Measurements from ENCODE around the gene BMP7.

The BMP7 gene

DNA sequence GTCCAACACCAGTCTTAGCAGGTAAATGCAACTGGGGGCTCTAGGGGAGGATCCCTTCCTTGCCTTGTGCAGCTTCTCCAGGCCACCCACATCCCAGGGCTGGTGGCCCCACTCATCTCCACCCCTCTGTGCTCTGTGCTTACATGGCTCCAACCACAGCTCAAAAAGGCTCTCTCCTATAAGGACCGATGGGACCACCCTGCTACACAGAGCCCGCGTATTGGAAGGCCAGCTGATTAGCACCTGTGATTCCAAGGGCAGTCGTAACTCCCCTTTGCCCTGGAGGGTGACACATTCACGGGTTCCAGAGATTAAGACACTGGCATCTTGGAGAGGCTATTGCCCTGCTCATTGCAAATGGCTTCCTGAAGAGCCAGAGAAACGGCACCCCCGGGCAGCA lies 84.8 kb downstream of the BMP7 start:
- TF ChIP-seq, protein P1, sequence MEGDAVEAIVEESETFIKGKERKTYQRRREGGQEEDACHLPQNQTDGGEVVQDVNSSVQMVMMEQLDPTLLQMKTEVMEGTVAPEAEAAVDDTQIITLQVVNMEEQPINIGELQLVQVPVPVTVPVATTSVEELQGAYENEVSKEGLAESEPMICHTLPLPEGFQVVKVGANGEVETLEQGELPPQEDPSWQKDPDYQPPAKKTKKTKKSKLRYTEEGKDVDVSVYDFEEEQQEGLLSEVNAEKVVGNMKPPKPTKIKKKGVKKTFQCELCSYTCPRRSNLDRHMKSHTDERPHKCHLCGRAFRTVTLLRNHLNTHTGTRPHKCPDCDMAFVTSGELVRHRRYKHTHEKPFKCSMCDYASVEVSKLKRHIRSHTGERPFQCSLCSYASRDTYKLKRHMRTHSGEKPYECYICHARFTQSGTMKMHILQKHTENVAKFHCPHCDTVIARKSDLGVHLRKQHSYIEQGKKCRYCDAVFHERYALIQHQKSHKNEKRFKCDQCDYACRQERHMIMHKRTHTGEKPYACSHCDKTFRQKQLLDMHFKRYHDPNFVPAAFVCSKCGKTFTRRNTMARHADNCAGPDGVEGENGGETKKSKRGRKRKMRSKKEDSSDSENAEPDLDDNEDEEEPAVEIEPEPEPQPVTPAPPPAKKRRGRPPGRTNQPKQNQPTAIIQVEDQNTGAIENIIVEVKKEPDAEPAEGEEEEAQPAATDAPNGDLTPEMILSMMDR (IDR thresholded peaks at IDR 0.05; ENCODE audit: unreplicated experiment in 3 of 3) = no peak
- peaks cover 13% of the 10 kb centered on the region for H3K36me3 Mint-ChIP-seq (ENCODE audit: low read depth)

DNA sequence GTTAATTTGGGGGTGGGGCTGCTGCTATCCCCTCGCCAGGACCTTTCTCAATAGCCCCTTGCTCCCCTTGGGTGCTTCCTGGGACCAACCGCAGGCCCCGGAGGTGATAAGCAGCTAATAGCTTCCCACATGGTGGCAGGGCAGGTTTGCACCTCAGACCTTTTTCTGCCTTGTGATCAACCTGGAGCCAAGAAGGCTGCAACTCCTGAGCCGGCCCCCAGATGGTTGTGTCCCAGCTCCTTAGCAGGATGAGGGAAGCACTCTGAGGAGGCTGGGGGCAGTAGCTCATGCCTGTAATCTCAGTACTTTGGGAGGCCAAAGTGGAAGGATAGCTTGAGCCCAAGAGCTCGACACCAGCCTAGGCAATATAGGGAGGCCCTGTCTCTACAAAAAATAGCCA lies 85.5 kb downstream of the BMP7 start:
- no peak overlapping the region for H3K27ac Mint-ChIP-seq
- peaks cover 5% of the 10 kb centered on the region for H3K4me1 Mint-ChIP-seq

More for the DNA sequence above, 84.8 kb downstream of the BMP7 start:
- Mint-ChIP-seq H3K27ac (no peak overlapping the region), H3K9me3 (no peaks in the 10 kb centered on the region), H3K27me3 (ENCODE audit: low read depth) (peaks cover 19% of the 10 kb centered on the region), H3K4me3 (no peak overlapping the region), H3K4me1 (peaks cover 5% of the 10 kb centered on the region)

DNA sequence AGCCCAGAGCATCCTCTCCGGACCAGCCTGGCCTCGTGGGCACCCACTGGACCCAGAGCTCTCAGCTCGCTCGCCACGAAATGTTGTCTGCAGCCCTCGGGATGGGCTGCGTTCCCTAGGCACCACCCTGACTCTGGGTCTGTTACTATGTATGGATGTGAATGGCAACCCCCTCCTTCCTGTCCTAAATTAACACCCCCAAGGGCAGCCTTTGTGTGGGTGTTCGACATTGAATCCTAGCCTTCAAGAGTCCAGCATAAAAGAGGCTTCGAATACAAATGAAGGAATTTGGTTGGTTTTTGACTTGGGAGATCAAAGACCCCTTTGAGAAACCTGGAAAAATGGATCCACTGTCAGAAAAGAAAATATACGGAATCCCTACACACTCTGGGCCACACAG lies 86.1 kb downstream of the BMP7 start:
- Mint-ChIP-seq H3K9me3 (no peaks in the 10 kb centered on the region), H3K4me1 (peaks cover 5% of the 10 kb centered on the region), H3K27me3 (ENCODE audit: low read depth) (peaks cover 20% of the 10 kb centered on the region), H3K27ac (no peak overlapping the region), H3K36me3 (ENCODE audit: low read depth) (peaks cover 20% of the 10 kb centered on the region), H3K4me3 (no peak overlapping the region)
- TF ChIP-seq, protein P1 (IDR thresholded peaks at IDR 0.05; ENCODE audit: unreplicated experiment in 3 of 3) = no peak

More for the DNA sequence above, 85.5 kb downstream of the BMP7 start:
- Mint-ChIP-seq H3K9me3 (no peaks in the 10 kb centered on the region), H3K4me3 (no peak overlapping the region), H3K27me3 (ENCODE audit: low read depth) (peaks cover 19% of the 10 kb centered on the region), H3K36me3 (ENCODE audit: low read depth) (peaks cover 15% of the 10 kb centered on the region)
- TF ChIP-seq, protein P1 (IDR thresholded peaks at IDR 0.05; ENCODE audit: unreplicated experiment in 3 of 3) = no peak

DNA sequence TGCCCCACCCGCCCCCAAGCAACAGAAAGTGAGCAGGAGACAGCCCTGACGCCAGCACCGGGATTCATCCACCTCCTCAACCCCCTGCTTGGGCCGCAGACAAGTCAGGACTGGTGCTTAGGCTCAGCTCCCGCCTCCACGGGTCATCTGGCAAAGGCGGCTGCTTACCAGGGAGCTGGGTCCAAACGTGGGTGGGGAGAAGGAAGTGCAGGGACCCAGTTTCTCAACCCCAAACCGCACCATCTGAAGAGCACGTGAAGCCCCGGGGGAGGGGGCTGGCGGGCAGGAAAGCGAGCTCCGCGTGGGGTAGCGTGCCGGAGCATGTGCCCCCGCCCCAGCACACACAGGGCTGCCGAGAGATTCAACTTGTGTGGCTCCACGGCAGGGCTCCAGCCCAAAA lies 87.2 kb downstream of the BMP7 start:
- Mint-ChIP-seq H3K4me1 (peaks cover 5% of the 10 kb centered on the region), H3K27me3 (ENCODE audit: low read depth) (peaks cover 23% of the 10 kb centered on the region), H3K27ac (no peak overlapping the region), H3K36me3 (ENCODE audit: low read depth) (peaks cover 22% of the 10 kb centered on the region), H3K4me3 (no peak overlapping the region), H3K9me3 (no peaks in the 10 kb centered on the region)
- TF ChIP-seq, protein P1 (IDR thresholded peaks at IDR 0.05; ENCODE audit: unreplicated experiment in 3 of 3) = no peak

DNA sequence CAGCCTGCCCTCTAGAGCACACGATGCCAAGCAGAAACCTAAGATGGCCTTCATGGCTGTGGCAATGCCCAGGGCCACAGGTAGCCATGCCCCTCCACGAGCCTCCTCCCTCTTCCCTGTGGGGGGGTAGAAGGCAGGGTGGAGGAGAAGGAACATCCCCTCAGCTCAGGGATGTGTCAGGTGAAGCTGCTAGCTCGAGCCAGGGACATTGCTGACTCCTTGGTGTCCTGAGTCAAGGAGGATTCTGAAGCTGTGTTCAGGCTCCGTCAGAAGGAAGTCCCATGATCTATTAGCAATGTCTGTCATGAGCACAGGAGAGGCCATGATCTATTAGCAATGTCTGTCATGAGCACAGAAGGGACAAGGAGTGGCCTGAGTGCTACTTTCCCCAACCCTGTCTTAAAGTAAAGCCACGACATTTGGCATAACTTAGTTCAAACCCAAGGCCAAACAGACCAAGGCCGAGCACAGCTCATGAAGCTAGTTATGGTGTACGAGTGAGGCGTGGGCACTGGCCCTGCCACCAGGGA lies 87.8 kb downstream of the BMP7 start:
- H3K27ac Mint-ChIP-seq = no peak overlapping the region
- H3K9me3 Mint-ChIP-seq = no peaks in the 10 kb centered on the region
- H3K36me3 Mint-ChIP-seq (ENCODE audit: low read depth) = peaks cover 26% of the 10 kb centered on the region
- TF ChIP-seq, protein P1 (IDR thresholded peaks at IDR 0.05; ENCODE audit: unreplicated experiment in 3 of 3) = no peak
- peaks cover 24% of the 10 kb centered on the region for H3K27me3 Mint-ChIP-seq (ENCODE audit: low read depth)
- peaks cover 5% of the 10 kb centered on the region for H3K4me1 Mint-ChIP-seq
- no peak overlapping the region for H3K4me3 Mint-ChIP-seq

DNA sequence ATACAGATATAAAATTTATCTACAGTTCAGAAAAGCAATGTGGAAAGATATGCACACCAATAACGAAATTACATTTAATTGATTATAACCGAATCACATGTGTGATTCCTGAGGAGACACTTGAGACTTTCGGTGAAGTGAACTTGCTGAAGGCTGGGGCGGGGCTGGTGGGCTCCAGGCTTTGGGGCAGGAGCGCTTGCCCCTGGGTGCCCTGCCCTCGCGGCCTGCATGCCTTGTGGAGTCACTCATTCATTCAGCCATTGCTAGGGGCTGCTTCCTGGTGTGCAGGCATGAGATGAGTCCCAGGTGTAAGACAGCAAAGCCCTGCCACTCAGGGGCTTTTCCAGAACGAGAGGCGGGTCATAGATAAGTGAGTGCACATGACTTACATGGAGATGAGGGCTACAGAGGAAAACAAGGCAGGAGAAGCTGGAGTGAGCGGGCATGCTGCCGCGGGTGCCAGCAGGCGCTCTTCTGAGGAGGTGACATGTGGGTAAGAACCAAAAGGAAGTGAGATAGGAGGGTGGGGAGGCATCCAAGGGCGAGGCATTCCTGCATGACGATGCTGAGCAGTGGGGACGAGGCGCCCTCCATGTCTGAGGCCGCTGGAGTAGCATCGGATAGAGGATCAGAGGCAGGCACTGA lies 88.7 kb downstream of the BMP7 start:
- TF ChIP-seq, protein P1 (IDR thresholded peaks at IDR 0.05; ENCODE audit: unreplicated experiment in 3 of 3) = no peak
- no peaks in the 10 kb centered on the region for H3K9me3 Mint-ChIP-seq
- no peak overlapping the region for H3K27ac Mint-ChIP-seq
- H3K27me3 Mint-ChIP-seq (ENCODE audit: low read depth) = peaks cover 24% of the 10 kb centered on the region
- peaks cover 5% of the 10 kb centered on the region for H3K4me1 Mint-ChIP-seq
- H3K36me3 Mint-ChIP-seq (ENCODE audit: low read depth) = peaks cover 29% of the 10 kb centered on the region
- H3K4me3 Mint-ChIP-seq = no peak overlapping the region
